ENCODE measurements around the gene MFSD11. TPM values are rescaled to one million over a fixed set of nuclear protein-coding genes. Genes with fewer than 3 reads are reported as not detected.

MFSD11 gene
- total RNA-seq, result 29.6 and 31.6 TPM in 2 replicates
- long read RNA-seq, transcript MFSD11-217 (14 exons, 1,891 nt), result minor isoform, 6 of 34 reads
- long read RNA-seq, transcript MFSD11-211 (13 exons, 3,612 nt), result major isoform, 13 of 34 reads
- long read RNA-seq, partial matches to known transcripts, result 2 of 34 reads
- long read RNA-seq, other reads (novel, unspliced or antisense), result 9 of 34 reads

GRCh38 chr17:76737676-76738467 is at the start of gene MFSD11:
TSS of gene MFSD11 (plus strand) at chr17:76738119. CDS start at chr17:76738353, 234 bp downstream.
- H3K4me1 Mint-ChIP-seq, result peaks cover 59% of the 10 kb centered on the region

GRCh38 chr17:76688165-76688622 is 49.7 kb upstream of the MFSD11 start:
- no peak for DNase-seq (ENCODE audit: low read depth, low spot score)
- Mint-ChIP-seq H3K4me3 (no peak overlapping the region), H3K27ac (ENCODE audit: unreplicated experiment) (no peak overlapping the region), H3K4me1 (peaks cover 30% of the 10 kb centered on the region), H3K36me3 (ENCODE audit: low read depth) (no peaks in the 10 kb centered on the region), H3K9me3 (no peaks in the 10 kb centered on the region), H3K27me3 (ENCODE audit: low read depth) (peaks cover 6% of the 10 kb centered on the region)
- no peak for TF ChIP-seq CTCF (conservative IDR thresholded peaks at IDR 0.05)

More at GRCh38 chr17:76737676-76738467, at the start of gene MFSD11:
- TF ChIP-seq CTCF (conservative IDR thresholded peaks at IDR 0.05), result no peak
- Mint-ChIP-seq H3K4me3 (peak within 1 kb of the TSS; percentile 99), H3K27ac (ENCODE audit: unreplicated experiment) (peak within 1 kb of the TSS; percentile 100), H3K9me3 (no peaks in the 10 kb centered on the region), H3K36me3 (ENCODE audit: low read depth) (peaks cover 37% of the 10 kb centered on the region), H3K27me3 (ENCODE audit: low read depth) (peaks cover 5% of the 10 kb centered on the region)
- peak; percentile 82 for DNase-seq (ENCODE audit: low read depth, low spot score)

- Mint-ChIP-seq H3K27me3 (ENCODE audit: low read depth) (peaks cover 6% of the 10 kb centered on the region), H3K4me3 (no peak overlapping the region), H3K9me3 (no peaks in the 10 kb centered on the region), H3K36me3 (ENCODE audit: low read depth) (no peaks in the 10 kb centered on the region), H3K4me1 (peaks cover 30% of the 10 kb centered on the region), H3K27ac (ENCODE audit: unreplicated experiment) (no peak overlapping the region)
- DNase-seq (ENCODE audit: low read depth, low spot score), result no peak
- TF ChIP-seq CTCF (conservative IDR thresholded peaks at IDR 0.05), result no peak
Measured at GRCh38 chr17:76689859-76690258, 48.1 kb upstream of the MFSD11 start.

GRCh38 chr17:76690596-76691280 is 47.2 kb upstream of the MFSD11 start:
- no peak overlapping the region for H3K27ac Mint-ChIP-seq (ENCODE audit: unreplicated experiment)
- no peak overlapping the region for H3K4me3 Mint-ChIP-seq
- DNase-seq (ENCODE audit: low read depth, low spot score), result no peak
- H3K4me1 Mint-ChIP-seq, result peaks cover 37% of the 10 kb centered on the region
- H3K36me3 Mint-ChIP-seq (ENCODE audit: low read depth), result no peaks in the 10 kb centered on the region
- no peaks in the 10 kb centered on the region for H3K9me3 Mint-ChIP-seq
- H3K27me3 Mint-ChIP-seq (ENCODE audit: low read depth), result peaks cover 6% of the 10 kb centered on the region
- no peak for TF ChIP-seq CTCF (conservative IDR thresholded peaks at IDR 0.05)

- Mint-ChIP-seq H3K4me3 (no peak overlapping the region), H3K27me3 (ENCODE audit: low read depth) (peaks cover 6% of the 10 kb centered on the region), H3K27ac (ENCODE audit: unreplicated experiment) (no peak overlapping the region), H3K36me3 (ENCODE audit: low read depth) (no peaks in the 10 kb centered on the region), H3K4me1 (peaks cover 39% of the 10 kb centered on the region), H3K9me3 (no peaks in the 10 kb centered on the region)
- no peak for DNase-seq (ENCODE audit: low read depth, low spot score)
- TF ChIP-seq CTCF (conservative IDR thresholded peaks at IDR 0.05), result no peak
Measured at GRCh38 chr17:76691379-76692191, 46.3 kb upstream of the MFSD11 start.
